ENCODE results near the gene ALCAM.
"Not testable (repeated sequence)": the region's sequence is repeated elsewhere in the genome, so short reads cannot be mapped to it uniquely, and the experiment has no call there.

ALCAM gene

DNA sequence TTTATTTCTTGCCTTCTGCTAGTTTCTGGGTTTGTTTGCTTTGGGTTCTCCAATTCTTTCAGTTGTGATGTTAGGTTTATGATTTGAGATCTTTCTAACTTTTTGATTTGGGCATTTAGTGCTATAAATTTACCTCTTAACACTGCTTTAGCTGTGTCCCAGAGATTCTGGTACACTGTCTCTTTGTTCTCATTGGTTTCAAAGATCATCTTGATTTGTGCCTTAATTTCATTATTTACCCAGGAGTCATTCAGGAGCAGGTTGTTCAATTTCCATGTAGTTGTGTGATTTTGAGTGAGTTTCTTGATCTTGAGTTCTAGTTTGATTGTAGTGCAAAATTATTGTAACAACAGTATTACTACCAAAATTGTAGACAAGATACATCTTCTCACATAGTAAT is 25.9 kb downstream of the ALCAM start:
- not testable (repeated sequence) for ATAC-seq

DNA sequence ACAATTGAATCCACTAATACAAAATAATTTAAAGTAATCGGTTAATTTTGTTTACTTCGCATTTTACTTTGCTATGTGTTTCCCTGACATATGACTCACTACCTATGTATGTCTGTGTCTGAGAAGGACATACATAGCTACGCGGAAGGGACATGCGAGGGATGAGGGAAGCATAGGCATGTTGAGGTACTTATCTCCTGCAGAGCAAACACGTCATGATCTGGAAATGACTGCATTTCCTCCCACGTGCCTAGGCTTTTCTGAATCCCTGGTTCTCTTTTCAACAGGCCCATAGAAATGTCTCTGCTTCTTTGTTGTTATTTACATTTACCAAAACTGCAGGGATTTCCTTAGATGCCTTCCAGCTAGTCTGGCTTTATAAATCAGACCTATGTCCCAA is 27.5 kb downstream of the ALCAM start:
- ATAC-seq: no peak

DNA sequence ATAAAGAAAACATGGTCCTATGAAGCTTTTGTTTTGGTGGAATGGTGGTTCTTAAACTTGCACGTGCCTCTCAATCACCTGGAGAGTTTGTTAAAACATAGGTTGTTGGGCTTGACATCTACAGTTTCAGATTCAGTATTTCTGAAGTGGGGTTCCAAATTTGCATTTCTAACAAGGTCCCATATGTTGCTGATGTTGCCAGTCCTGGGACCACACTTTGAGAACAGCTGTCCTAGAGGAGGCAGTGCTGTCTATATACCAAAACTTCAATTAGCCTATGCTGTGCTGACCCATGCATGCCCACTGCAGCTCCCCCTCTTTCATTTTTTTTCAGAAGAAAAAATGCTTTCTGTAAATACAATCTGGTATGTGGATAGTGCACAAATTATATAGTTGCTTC is 31.3 kb downstream of the ALCAM start:
- no peak for ATAC-seq

DNA sequence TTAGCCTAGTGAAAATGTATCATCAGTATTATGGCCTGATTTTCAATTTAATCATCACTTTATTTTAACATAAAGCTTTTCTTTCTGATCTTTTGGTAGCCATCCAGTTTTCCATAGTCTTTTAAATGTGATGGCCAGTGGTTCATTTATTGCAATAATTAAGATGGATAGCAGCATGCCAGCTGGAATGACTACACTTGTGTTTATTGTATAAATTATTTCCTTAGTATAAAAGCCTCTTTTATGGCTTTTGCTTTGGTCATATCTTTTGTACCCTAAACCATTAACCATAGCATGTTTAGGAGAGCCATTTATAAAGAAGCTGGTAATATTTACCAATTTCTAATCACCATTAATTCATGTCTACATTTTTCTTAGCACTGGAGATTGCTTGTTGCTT is 31.7 kb downstream of the ALCAM start:
- no peak for ATAC-seq

DNA sequence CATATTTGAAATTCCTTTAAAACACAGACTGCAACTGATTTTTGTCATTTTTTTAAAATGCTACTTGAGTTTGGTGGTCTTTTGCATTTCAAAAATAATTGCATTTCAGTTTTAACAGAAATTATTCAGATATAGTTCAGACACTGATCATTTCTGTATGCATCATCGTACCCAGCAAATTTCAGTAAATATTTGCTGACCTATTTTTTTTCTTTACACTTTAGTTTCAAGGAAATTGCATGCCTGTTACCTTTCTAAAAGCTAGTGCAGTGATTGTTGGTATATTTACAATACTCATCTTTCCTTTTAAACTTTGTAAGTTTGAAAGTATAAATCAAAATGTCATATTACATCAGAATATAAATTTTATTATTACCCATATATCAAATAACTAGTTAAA is 32.4 kb downstream of the ALCAM start:
- no peak for ATAC-seq

DNA sequence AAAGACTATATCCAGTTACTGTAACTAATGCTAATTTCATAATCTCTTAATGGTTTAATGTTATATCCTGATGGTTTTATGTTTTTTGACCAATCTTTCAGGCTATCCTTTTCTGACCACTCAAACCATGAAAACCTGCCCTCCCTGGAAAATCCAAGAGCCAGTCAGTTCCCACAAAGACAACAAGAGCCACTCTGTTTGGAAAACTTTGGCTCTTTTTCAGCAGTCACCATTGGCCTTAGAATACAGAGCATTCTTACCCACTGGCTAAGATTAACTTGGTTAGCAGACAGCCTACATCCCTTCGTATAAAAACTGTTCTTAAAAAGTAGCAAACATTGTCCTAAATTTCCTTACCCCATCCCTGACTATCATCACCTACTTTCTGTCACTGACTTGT is 32.9 kb downstream of the ALCAM start:
- ATAC-seq: no peak

DNA sequence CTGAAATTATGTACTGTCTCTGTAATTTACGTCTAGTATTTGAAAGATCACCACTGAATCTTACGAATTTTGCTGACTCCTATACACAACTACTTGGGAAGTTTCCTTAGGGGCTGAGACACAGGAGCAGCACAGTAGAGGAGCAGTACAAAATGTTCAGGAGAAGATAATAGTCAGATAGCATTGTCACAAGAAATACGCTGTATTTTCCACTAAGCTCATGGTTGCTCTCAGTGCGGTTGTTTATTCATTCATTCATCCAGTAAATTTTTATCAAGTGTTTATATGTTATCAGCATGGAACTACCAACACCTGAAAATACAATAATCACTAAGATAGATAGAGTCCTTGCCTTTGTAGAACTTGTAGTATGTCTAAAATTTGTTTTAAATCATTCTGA is 34.5 kb downstream of the ALCAM start:
- no peak for ATAC-seq

DNA sequence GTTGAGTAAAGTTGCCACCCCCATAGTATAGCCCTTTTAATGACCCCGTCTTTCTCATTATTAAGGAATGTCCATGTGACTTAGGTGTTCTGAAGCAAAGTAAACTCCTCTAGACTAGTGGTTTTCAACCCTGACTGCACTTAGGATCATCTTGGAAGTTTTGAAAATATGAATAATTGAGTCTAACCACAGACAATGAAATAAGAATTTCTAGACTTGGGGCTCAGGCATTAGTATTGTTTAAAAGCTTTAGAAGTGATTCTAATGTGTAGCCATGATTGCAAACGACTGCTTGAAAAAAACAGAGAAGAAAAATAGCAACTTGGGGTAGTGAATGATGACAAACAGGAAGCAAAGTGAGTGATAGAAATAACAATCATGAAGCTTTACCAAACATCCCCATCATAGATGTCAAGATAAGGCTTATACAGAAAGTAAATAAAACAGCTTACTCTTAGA is 35.0 kb downstream of the ALCAM start:
- ATAC-seq: no peak

DNA sequence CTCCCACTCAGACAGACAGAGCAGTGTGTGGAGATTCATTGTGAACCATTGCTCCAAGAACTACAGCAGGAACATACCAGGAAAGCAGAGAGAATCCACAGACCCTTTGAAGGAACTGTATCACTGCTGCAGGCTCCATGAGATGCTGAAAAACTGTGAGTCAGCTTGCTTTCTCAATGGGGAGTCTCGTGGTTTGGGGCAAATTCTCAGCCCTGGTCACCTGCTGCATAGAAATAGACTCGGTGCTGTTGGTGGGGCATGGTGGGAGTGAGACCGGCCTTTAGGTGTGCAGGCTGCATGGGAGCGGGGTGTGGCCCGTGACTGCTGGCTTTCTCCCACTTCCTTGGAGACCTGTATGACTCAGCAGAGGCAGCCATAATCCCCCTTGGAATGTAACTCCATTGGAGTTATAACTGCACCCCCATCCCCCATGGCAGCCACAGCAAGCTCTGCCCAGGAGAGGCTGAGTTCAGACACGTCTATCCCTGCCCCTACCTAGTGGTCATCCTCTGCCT is 35.6 kb downstream of the ALCAM start:
- no peak for ATAC-seq

DNA sequence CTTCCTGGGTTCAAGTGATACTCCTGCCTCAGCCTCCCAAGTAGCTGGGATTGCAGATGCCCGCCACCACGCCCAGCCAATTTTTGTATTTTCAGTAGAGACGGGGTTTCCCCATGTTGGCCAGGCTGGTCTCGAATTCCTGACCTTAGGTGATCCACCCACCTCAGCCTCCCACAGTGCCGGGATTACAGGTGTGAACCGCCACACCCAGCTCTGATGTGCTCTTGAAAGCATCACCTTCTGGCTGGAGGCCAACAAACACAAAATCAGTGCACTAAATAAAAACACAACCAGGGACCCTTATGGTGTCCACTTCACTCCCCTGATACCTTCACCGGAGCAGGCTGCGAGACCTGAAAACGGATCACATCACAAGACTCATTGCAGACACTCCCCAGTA is 36.3 kb downstream of the ALCAM start:
- ATAC-seq: not testable (repeated sequence)

DNA sequence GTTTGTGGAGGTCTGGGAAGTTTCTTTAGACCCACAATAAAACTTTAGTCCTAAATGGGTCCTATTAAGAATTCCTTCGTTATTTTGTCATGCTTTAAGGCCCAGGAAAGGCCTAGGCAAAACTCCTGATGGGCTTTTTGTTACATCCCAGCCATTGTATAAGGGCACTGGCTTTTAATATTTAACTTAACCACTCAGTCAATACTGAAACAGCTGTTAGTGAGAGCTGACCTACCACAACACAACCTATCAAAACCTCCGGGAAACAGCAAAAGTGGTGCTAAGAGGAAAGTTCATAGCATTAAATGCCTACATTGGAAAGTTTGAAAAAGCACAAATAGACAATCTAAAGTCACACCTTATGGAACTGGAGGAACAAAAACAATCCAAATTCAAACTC is 39.6 kb downstream of the ALCAM start:
- no peak for ATAC-seq

DNA sequence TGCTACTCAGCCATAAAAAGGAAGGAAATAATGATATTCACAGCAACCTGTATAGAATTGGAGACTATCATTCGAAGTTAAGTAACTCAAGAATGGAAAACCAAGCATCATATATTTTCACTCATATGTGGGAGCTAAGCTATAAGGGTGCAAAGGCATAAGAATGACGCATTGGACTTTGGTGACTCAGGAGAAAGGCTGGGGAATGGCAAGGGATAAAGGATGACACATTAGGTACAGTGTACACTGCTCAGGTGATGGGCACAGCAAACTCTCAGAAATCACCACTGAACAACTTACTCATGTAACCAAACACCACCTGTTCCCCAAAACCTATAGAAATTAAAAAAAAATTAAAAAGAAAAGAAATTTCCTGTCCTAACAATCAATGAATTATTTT is 42.7 kb downstream of the ALCAM start:
- ATAC-seq: no peak

DNA sequence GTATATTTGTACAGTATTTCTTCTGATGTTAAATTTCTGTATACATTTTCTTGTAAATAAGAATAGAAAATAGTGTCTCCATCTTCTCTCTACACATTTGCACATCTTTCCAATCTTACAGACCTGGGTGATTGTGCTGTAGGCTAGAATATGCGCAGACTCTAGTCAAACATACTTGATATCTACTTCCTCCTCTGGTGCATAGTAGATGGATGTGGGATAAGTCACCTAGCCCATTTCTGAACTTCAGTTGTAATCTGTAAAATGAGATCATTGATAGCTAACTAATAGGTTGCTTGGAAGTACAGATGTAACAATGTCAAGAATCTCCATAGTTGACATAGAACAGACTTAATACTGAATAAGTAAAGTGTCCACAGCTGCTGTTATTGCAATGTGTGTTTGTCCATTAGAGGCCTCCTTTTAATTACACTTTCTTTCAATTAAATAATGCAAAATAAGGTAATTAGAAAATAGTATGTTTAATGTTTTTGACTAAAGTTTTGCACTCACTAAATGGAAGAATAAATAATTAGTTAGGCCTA is 46.7 kb downstream of the ALCAM start:
- ATAC-seq: no peak

DNA sequence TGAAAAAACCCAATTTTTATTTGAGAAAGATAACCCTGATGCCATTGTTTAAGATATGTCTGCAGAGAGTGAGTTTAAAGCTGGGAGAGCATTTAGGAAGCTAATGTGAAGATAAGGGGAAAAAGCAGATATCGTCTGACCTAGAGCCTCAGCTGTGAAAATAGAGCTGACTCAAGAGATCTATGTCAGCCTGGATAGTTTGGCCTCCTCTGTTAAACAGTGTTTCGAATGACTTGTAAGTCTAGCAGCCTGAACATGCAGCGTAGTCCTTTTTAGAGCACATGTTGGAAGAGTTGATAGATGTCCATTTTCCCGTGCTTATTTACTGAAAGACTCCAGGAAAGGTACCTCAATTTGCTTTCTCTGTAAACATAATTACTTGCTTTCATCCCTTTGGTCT is 48.1 kb downstream of the ALCAM start:
- ATAC-seq: no peak

DNA sequence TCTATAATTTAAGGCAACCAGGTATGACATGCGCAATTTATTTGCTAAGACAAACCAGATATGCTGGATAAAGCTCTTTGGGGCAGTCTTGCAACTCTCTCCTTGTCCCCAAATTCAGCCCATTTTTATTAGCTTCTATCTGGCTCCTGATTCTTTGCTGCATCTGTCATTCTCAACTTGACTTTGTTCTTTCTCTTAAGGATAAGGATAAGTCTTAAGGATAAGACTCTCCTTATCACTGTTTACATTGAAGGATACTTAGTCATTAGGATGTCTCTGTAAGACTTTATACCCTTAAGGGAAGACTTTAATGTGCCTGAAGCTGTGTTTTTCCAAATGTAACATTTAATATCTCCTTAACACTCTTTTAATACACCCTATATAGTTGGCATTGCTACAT is 49.2 kb downstream of the ALCAM start:
- ATAC-seq: no peak

DNA sequence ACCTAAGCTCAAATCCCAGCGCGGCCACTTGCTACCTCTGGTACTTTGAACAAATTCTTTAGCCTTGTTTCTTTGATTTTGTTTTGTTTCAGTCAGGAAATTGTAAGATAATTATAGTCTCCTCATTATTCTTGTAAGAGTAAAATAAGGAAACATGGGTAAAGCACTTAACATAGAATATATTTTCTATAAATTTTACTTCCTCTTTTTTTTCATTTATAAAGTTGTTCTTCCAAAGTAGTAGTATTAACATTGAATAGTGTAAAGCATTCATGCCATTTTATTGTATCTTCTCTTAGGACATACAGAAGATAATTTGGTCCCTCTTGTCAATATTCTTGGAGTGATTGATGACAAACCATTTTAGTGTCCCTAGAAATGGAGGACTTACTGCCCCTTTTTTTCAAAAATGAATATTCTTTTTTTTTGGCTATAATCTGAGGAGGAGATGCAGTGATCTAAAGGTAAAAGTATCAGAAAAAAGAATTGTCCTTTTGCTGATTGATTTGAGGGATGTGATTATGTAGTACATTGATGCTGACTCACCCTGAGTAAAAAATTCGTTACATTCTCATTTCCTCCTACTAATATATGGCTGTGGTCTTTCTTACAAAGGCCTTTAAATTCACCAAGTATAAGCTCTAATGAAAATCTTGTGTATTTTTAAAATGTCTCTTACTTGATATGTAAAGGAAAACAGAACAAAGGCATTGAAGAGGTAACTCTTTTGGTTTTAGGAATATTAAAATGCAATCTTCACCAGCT is 51.0 kb downstream of the ALCAM start:
- no peak for ATAC-seq

DNA sequence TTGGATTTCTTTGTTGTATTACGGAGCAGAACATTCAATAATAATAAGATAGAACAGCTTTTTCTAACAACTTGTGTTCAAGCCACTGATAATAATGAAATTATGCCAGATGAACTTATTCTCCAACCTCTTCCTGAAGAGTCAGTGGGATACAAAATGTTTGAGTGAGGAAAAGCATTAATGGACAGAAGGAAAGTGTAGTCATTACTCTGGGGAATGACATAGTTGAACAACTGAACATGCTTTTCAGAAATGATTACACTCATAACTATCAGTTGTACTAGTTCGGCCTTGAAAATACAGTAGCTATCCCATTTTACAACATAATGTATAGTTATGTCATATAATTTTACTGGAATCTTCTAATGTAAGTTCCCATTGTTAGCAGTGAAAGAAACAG is 55.9 kb downstream of the ALCAM start:
- no peak for ATAC-seq

DNA sequence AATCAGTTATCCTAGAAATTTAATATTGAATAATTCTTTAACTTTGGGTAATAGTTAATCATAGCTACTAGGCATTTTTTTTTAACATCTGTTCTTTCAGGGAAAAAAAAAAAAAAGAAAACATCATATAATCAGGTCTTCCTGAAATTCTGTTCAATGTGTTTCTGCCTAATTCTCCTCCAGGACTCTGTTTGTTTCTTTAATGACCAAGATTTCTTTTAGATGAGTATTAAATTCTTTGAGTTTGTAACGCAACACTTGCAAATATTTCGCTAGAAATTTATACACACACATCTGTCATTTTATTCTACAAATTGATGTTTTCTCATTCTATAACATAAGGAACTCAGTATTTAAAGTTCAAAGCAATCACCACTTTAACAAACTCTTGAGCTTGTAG is 56.7 kb downstream of the ALCAM start:
- no peak for ATAC-seq

DNA sequence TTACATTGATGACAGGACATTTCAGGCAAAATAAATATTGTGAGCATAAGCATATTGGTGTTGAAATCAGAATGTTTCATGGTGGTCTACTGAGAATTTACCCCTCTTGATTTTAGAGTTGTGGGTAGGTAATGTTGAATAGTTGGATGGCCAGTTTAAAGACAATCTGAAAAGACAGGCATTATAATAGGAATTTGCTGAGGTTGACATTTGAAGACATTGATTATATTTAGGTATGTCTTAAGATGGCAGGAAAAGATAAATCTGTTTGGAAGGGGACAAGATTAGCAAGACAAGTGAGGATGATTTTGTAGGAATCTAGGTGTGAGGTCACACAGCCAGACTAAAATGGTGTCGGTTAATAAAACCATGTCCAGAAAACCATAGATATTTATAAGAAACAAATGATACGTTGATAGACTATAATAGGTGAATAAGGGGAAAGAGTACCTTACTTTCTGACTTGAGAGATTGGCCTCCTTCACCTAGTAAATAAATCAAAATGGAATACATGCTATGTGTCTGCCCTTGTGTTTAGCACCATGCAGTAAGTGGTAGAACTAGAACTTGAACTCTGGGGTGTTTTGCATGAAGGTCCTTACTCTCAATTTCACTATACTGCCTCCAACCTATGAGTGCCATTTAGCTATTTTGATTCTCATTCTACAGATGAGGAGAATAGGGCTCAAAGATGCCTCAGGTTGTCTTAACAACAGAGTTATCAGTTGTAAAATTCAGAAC is 57.9 kb downstream of the ALCAM start:
- no peak for ATAC-seq

DNA sequence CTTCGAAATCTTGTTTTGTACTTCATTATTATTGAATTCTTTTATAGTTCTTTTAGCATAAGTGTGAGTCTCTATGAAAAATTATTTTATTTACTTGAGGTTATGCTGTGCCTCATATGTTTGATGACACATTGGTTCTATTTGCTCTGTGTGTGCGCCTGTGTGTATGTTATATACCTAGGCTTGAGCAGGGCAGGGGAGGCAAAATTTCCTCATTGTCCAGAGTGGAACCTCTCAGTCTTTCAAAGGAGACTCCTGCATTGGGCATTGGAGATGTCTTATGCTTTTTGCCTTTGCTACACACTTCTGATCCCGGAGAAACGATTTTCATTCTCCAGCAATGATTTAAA is 58.4 kb downstream of the ALCAM start:
- no peak for ATAC-seq

DNA sequence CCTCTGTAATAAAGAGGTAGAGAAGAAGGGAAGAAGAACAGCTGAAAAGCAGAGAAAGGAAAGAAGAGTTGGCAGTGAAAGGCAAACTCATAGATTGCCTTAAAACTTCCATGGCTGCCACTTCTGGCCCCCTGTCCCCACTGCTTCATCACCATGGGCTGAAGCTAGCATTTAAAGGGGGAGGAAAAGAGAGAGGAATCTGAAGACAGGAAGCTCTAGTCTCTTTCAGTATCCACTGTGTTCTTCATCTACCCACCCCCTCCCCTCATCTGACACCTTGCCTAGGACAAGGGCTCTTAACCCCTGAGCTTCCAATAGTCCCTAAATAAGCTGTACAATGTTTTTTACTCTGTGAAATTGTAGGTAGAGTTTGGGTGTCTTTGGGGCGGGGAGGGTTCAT is 60.6 kb downstream of the ALCAM start:
- no peak for ATAC-seq

DNA sequence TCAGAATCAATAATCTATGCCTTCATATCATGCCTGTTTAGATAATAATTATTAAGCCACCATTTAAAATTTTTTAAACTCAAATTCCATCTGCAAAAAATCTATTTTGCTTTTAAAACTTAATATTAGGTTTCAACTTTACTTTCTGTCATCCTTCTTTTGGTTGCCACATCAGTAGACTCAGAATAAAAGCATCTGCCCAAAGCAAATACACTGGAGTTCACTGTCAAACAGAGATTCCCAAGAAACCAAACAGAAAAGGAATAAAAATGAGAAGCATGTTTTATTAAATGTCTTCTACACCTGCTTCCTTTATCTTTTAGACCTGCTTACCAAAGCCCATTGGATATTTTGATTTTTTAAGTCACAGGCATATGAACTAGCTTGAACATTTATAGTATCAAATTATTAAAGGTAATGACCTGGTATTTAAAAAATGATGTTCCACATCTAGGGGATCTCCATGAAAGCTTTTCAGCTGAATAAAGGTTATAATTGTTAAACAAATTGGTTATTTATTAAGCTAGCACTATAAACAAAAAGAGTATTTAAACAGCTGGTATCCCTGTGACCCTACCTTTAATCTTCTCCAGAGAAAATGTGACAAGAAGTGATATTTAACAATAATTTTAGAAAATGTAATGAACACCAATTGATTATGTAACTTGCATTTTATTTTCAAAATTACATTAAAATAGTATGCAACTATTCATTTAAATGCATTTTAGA is 62.5 kb downstream of the ALCAM start:
- ATAC-seq: no peak

DNA sequence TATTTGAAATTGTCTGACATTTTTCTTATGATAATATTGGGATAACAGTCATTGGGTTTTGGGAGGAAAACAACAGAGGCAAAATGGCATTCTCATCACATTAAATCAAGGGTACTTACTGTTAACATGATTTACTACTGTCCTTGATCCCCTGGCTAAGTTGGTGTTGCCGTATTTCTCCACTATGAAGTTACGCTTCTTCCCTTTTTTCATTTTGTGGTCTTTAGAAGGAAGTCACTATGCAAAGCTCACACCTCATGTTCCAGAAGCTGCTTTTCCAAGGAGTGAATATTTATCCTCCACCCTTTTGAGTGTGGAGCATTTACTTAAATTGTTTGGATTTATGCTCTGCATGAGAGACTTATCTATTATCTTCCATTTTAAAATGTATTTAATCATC is 63.7 kb downstream of the ALCAM start:
- ATAC-seq: no peak

All from activated CD4-positive, CD25-positive, alpha-beta regulatory T cell treated with anti-CD3 and anti-CD28 coated beads, Interleukin-2, amount 50 U/mL, for 24 hours (primary cell).